ENCODE measurements around the gene GLRX3.
"Not testable (repeated sequence)": the region's sequence is repeated elsewhere in the genome, so short reads cannot be mapped to it uniquely, and the experiment has no call there.

Gene GLRX3

GRCh38 chr10:130201043-130201380, 64.8 kb downstream of the GLRX3 start:
- TF ChIP-seq CTCF (IDR thresholded peaks at IDR 0.05; ENCODE audit: borderline replicate concordance, control extremely low read depth, extremely low read depth, insufficient read depth, missing control alignments): no peak
- DNase-seq (ENCODE audit: low spot score): no peak
- in situ Hi-C loops (cut with MboI; ENCODE audit: low sequenced_read_pairs, unreplicated experiment): no loop called here

- DNase-seq (ENCODE audit: low spot score); in situ Hi-C loops (cut with MboI; ENCODE audit: low sequenced_read_pairs, unreplicated experiment): not testable (repeated sequence)
These were observed 66.0 kb downstream of the GLRX3 start for GRCh38 chr10:130202150-130202549.

- in situ Hi-C loops (cut with MboI; ENCODE audit: low sequenced_read_pairs, unreplicated experiment): no loop called here
These were observed 66.9 kb downstream of the GLRX3 start for GRCh38 chr10:130202984-130203621.

GRCh38 chr10:130203626-130204025, 67.4 kb downstream of the GLRX3 start:
- no peak for DNase-seq (ENCODE audit: low spot score)

More at GRCh38 chr10:130202984-130203621, 66.9 kb downstream of the GLRX3 start:
- no peak for DNase-seq (ENCODE audit: low spot score)
- no peak for TF ChIP-seq CTCF (IDR thresholded peaks at IDR 0.05; ENCODE audit: borderline replicate concordance, control extremely low read depth, extremely low read depth, insufficient read depth, missing control alignments)

GRCh38 chr10:130206216-130206737, 70.1 kb downstream of the GLRX3 start:
- no peak for TF ChIP-seq CTCF (IDR thresholded peaks at IDR 0.05; ENCODE audit: borderline replicate concordance, control extremely low read depth, extremely low read depth, insufficient read depth, missing control alignments)
- in situ Hi-C loops (cut with MboI; ENCODE audit: low sequenced_read_pairs, unreplicated experiment): no loop called here

More at GRCh38 chr10:130203626-130204025, 67.4 kb downstream of the GLRX3 start:
- in situ Hi-C loops (cut with MboI; ENCODE audit: low sequenced_read_pairs, unreplicated experiment): no loop called here
- TF ChIP-seq CTCF (IDR thresholded peaks at IDR 0.05; ENCODE audit: borderline replicate concordance, control extremely low read depth, extremely low read depth, insufficient read depth, missing control alignments): no peak

GRCh38 chr10:130207205-130207604, 71.0 kb downstream of the GLRX3 start:
- in situ Hi-C loops (cut with MboI; ENCODE audit: low sequenced_read_pairs, unreplicated experiment): no loop called here
- DNase-seq (ENCODE audit: low spot score): no peak
- no peak for TF ChIP-seq CTCF (IDR thresholded peaks at IDR 0.05; ENCODE audit: borderline replicate concordance, control extremely low read depth, extremely low read depth, insufficient read depth, missing control alignments)

More at GRCh38 chr10:130206216-130206737, 70.1 kb downstream of the GLRX3 start:
- no peak for DNase-seq (ENCODE audit: low spot score)

GRCh38 chr10:130208807-130209206, 72.6 kb downstream of the GLRX3 start:
- DNase-seq (ENCODE audit: low spot score): no peak
- in situ Hi-C loops (cut with MboI; ENCODE audit: low sequenced_read_pairs, unreplicated experiment): no loop called here
- no peak for TF ChIP-seq CTCF (IDR thresholded peaks at IDR 0.05; ENCODE audit: borderline replicate concordance, control extremely low read depth, extremely low read depth, insufficient read depth, missing control alignments)

Measured in GM13976 (cell line).